ENCODE measurements around the gene CCDC169. TPM values are rescaled to one million over a fixed set of nuclear protein-coding genes. Genes with fewer than 3 reads are reported as not detected.

CCDC169 gene
- total RNA-seq, 3 donors from 2014 or later (not counting 1 experiment from before 2014, with no cell fraction given): not detected

DNA sequence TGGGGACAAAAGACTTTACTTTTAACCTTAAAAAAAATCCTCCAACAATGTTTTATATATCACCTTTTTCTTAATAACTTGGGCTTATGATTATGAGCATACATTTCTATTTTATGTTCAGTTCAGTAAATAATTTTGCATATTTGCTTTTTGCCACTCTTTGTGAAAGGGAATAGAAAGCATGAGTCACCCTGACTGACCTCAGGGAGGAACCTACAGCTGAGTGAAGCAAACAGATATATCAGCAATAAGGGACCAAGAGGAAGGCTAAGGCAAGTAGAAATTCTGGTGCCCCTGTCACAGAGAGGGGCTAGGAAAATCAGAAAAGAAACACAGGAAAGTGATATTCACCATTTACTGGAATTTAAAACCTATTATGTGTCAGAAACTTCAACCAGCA lies 46.1 kb downstream of the CCDC169 start:
- Mint-ChIP-seq H3K36me3 (no peaks in the 10 kb centered on the region), H3K27ac (no peak overlapping the region), H3K9me3 (peaks cover 0 to 2% of the 10 kb centered on the region in 2 donors), H3K4me1 (no peaks in the 10 kb centered on the region), H3K4me3 (no peak overlapping the region), H3K27me3 (ENCODE audit: low read depth in 2 of 2) (no peaks in the 10 kb centered on the region)
- ATAC-seq (no peak), DNase-seq (no peak)
- intact Hi-C loops (cut with micrococcal nuclease): no loop called here
- no peaks in the 10 kb centered on the region for H3K4me1 ChIP-seq (ENCODE audit: control insufficient read depth, insufficient read depth, low read length)
- no peaks in the 10 kb centered on the region for H3K36me3 ChIP-seq (ENCODE audit: control insufficient read depth, insufficient read depth, low read length)
- TF ChIP-seq, protein P1, sequence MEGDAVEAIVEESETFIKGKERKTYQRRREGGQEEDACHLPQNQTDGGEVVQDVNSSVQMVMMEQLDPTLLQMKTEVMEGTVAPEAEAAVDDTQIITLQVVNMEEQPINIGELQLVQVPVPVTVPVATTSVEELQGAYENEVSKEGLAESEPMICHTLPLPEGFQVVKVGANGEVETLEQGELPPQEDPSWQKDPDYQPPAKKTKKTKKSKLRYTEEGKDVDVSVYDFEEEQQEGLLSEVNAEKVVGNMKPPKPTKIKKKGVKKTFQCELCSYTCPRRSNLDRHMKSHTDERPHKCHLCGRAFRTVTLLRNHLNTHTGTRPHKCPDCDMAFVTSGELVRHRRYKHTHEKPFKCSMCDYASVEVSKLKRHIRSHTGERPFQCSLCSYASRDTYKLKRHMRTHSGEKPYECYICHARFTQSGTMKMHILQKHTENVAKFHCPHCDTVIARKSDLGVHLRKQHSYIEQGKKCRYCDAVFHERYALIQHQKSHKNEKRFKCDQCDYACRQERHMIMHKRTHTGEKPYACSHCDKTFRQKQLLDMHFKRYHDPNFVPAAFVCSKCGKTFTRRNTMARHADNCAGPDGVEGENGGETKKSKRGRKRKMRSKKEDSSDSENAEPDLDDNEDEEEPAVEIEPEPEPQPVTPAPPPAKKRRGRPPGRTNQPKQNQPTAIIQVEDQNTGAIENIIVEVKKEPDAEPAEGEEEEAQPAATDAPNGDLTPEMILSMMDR (IDR thresholded peaks at IDR 0.05): no peak
- H3K27me3 ChIP-seq (ENCODE audit: control insufficient read depth, insufficient read depth, low read length): no peaks in the 10 kb centered on the region
- H3K27ac ChIP-seq (ENCODE audit: low read length): no peak overlapping the region
- no peak overlapping the region for H3K4me3 ChIP-seq (ENCODE audit: low read length)
- H3K9me3 ChIP-seq (ENCODE audit: control insufficient read depth, insufficient read depth, low read length): no peaks in the 10 kb centered on the region

DNA sequence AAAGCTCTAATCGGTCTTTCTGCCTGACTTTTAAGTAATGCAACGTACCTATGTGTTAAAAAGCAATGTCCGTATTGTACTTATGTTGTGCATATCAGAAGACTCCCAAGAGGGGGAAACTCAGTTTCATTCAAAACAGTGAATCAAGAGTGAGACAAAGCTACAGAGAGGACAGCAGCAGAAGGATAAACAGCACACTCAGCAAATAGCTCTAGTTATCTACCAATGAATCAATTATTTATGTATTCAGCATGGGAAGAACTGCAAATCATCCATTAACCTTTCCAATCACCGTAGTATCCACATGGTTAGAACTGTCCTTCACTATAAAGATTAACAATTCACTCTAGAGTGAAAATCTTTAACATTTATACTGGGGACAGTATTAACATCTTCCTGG lies 46.6 kb downstream of the CCDC169 start:
- ATAC-seq: no peak

DNA sequence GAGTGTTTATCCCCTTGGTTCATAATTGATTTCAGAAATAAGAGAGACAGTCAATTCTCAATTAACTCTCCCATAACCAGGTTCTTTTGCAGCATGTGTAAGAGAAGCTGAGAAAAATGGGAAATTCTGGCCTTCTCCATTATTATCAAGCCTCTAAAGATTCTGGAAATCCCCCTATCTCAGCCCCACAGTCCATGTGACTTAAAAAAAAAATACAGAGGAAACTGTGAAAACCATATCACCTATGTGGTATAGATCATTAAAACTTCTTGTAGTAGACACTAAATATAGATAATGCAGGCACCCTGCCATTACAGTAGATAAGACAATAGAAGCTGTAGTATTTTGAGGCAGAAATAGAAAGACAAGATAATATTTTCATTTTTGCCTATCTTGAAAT lies 48.9 kb downstream of the CCDC169 start:
- Histone ChIP-seq H3K9me3 (ENCODE audit: control insufficient read depth, insufficient read depth, low read length) (no peaks in the 10 kb centered on the region), H3K4me1 (ENCODE audit: control insufficient read depth, insufficient read depth, low read length) (no peaks in the 10 kb centered on the region), H3K27me3 (ENCODE audit: control insufficient read depth, insufficient read depth, low read length) (no peaks in the 10 kb centered on the region), H3K36me3 (ENCODE audit: control insufficient read depth, insufficient read depth, low read length) (no peaks in the 10 kb centered on the region), H3K27ac (ENCODE audit: low read length) (no peak overlapping the region), H3K4me3 (ENCODE audit: low read length) (no peak overlapping the region)
- peaks cover 0 to 2% of the 10 kb centered on the region in 2 donors for H3K9me3 Mint-ChIP-seq
- no peaks in the 10 kb centered on the region for H3K4me1 Mint-ChIP-seq
- DNase-seq (no peak), ATAC-seq (no peak)
- TF ChIP-seq, protein P1 (IDR thresholded peaks at IDR 0.05): no peak
- H3K27ac Mint-ChIP-seq: no peak overlapping the region
- intact Hi-C loops (cut with micrococcal nuclease): no loop called here
- no peak overlapping the region for H3K4me3 Mint-ChIP-seq
- no peaks in the 10 kb centered on the region for H3K27me3 Mint-ChIP-seq (ENCODE audit: low read depth in 2 of 2)
- H3K36me3 Mint-ChIP-seq: no peaks in the 10 kb centered on the region

More for the DNA sequence above, 46.6 kb downstream of the CCDC169 start:
- no peak overlapping the region for H3K4me3 ChIP-seq (ENCODE audit: low read length)
- no peaks in the 10 kb centered on the region for H3K36me3 Mint-ChIP-seq
- H3K36me3 ChIP-seq (ENCODE audit: control insufficient read depth, insufficient read depth, low read length): no peaks in the 10 kb centered on the region
- H3K4me3 Mint-ChIP-seq: no peak overlapping the region
- no peaks in the 10 kb centered on the region for H3K27me3 ChIP-seq (ENCODE audit: control insufficient read depth, insufficient read depth, low read length)
- H3K9me3 Mint-ChIP-seq: peaks cover 0 to 2% of the 10 kb centered on the region in 2 donors
- 94% methylated on average over 3 of the region's 4 CpGs for WGBS (ENCODE audit: insufficient coverage)
- no peaks in the 10 kb centered on the region for H3K4me1 Mint-ChIP-seq
- no peaks in the 10 kb centered on the region for H3K9me3 ChIP-seq (ENCODE audit: control insufficient read depth, insufficient read depth, low read length)
- H3K4me1 ChIP-seq (ENCODE audit: control insufficient read depth, insufficient read depth, low read length): no peaks in the 10 kb centered on the region
- DNase-seq: no peak
- TF ChIP-seq, protein P1 (IDR thresholded peaks at IDR 0.05): no peak
- H3K27ac ChIP-seq (ENCODE audit: low read length): no peak overlapping the region
- intact Hi-C loops (cut with micrococcal nuclease): no loop called here
- no peaks in the 10 kb centered on the region for H3K27me3 Mint-ChIP-seq (ENCODE audit: low read depth in 2 of 2)
- H3K27ac Mint-ChIP-seq: no peak overlapping the region

DNA sequence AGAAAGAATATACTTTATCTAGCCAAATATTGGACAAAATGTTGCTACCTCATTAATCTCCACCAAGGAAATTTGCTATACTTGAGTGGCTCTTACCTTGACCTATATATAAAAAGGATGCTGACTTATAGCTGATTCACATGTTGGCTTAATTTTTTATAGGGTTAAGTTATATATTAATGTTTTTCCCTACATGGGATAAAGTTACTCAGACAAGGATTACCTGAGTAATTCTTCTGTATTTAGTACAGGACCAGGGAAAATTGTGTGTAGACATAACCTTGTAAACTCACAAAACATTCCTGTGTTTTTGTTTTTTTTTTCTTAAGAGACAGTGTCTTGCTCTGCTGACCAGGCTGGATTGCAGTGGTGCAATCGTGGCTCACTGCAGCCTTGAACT lies 52.6 kb downstream of the CCDC169 start:
- Mint-ChIP-seq H3K9me3 (peaks cover 0 to 2% of the 10 kb centered on the region in 2 donors), H3K4me3 (no peak overlapping the region), H3K4me1 (no peaks in the 10 kb centered on the region), H3K27ac (no peak overlapping the region), H3K36me3 (no peaks in the 10 kb centered on the region), H3K27me3 (ENCODE audit: low read depth in 2 of 2) (no peaks in the 10 kb centered on the region)
- intact Hi-C loops (cut with micrococcal nuclease): no loop called here
- no peaks in the 10 kb centered on the region for H3K9me3 ChIP-seq (ENCODE audit: control insufficient read depth, insufficient read depth, low read length)
- WGBS (ENCODE audit: insufficient coverage): 69% methylated on average over 1 of the region's 1 CpG
- ATAC-seq: no peak
- H3K27me3 ChIP-seq (ENCODE audit: control insufficient read depth, insufficient read depth, low read length): no peaks in the 10 kb centered on the region
- H3K27ac ChIP-seq (ENCODE audit: low read length): no peak overlapping the region
- H3K4me3 ChIP-seq (ENCODE audit: low read length): no peak overlapping the region
- no peaks in the 10 kb centered on the region for H3K36me3 ChIP-seq (ENCODE audit: control insufficient read depth, insufficient read depth, low read length)
- DNase-seq: no peak
- no peaks in the 10 kb centered on the region for H3K4me1 ChIP-seq (ENCODE audit: control insufficient read depth, insufficient read depth, low read length)
- TF ChIP-seq, protein P1 (IDR thresholded peaks at IDR 0.05): no peak
